CD14-positive monocyte (primary cell): ENCODE measurements around the gene LRBA. TPM values are rescaled to one million over a fixed set of nuclear protein-coding genes. Genes with fewer than 3 reads are reported as not detected.

Experiments
- DNase-seq, 3 donors: peaks; one replicate each; pipeline ENCODE4 v3.0.0-alpha.2; 2011 to 2022
- H2AFZ ChIP-seq: 2 replicates; pipeline ENCODE4 v1.6.0; 2012; ENCODE audit warnings: mild to moderate bottlenecking, low read depth, low read length, inconsistent platforms; ENCODE audit not compliant: insufficient read depth, poor library complexity, severe bottlenecking
- H3K27ac ChIP-seq, 2 donors: 1 replicate in 1 of 2; 2 replicates in 1 of 2; pipeline ENCODE4 v1.5.1; 2012 to 2013; ENCODE audit warnings: low read length in 2 of 2, control low read depth in 1 of 2, inconsistent platforms in 1 of 2, low read depth in 1 of 2, mild to moderate bottlenecking in 1 of 2
- H3K27me3 ChIP-seq, 2 donors: one replicate each; pipeline versions ENCODE4 v1.6.0 to v1.6.1; 2011 to 2013; ENCODE audit warnings: low read length in 2 of 2; ENCODE audit not compliant: control insufficient read depth in 2 of 2, insufficient read depth in 2 of 2
- H3K36me3 ChIP-seq, 2 donors: replicated peaks in 1 of 2; 1 replicate in 1 of 2; 2 replicates in 1 of 2; pipeline versions ENCODE4 v1.5.1 to v1.6.1; 2012 to 2013; ENCODE audit warnings: low read length in 2 of 2, control low read depth in 1 of 2, inconsistent platforms in 1 of 2, mild to moderate bottlenecking in 1 of 2; ENCODE audit not compliant: insufficient read depth in 2 of 2, control insufficient read depth in 1 of 2
- H3K4me1 ChIP-seq, 2 donors: 1 replicate in 1 of 2; 2 replicates in 1 of 2; pipeline versions ENCODE4 v1.5.1 to v1.6.1; 2012 to 2013; ENCODE audit warnings: low read length in 2 of 2, control low read depth in 1 of 2, inconsistent platforms in 1 of 2, mild to moderate bottlenecking in 1 of 2, moderate library complexity in 1 of 2; ENCODE audit not compliant: insufficient read depth in 2 of 2, control insufficient read depth in 1 of 2
- H3K4me2 ChIP-seq: replicated peaks from 2 replicates; pipeline ENCODE3; 2012; ENCODE audit warnings: low read length, moderate library complexity, mild to moderate bottlenecking; ENCODE audit not compliant: poor library complexity, severe bottlenecking; ENCODE audit errors: extremely low read depth
- H3K4me3 ChIP-seq, 3 experiments: fragments of 200-600 bp in 1 of 3; sonication (generic) in 1 of 3; replicated peaks in 1 of 3; 1 replicate in 2 of 3; 2 replicates in 1 of 3; pipeline ENCODE4 v1.5.1; 2011 to 2013; ENCODE audit warnings: low read length in 3 of 3, mild to moderate bottlenecking in 3 of 3, control low read depth in 2 of 3, low read depth in 2 of 3, inconsistent platforms in 1 of 3, moderate library complexity in 1 of 3
- H3K79me2 ChIP-seq: 2 replicates; pipeline ENCODE4 v1.6.0; 2012; ENCODE audit warnings: mild to moderate bottlenecking, control low read depth, inconsistent platforms, low read length, moderate library complexity; ENCODE audit not compliant: insufficient read depth
- H3K9ac ChIP-seq: 2 replicates; pipeline ENCODE4 v1.6.0; 2017; ENCODE audit warnings: low read length, mild to moderate bottlenecking; ENCODE audit not compliant: insufficient read depth, poor library complexity, severe bottlenecking
- H3K9me3 ChIP-seq, 2 donors: replicated peaks in 1 of 2; 1 replicate in 1 of 2; 2 replicates in 1 of 2; pipeline versions ENCODE4 v1.5.1 to v1.6.1; 2012 to 2013; ENCODE audit warnings: low read length in 2 of 2, control low read depth in 1 of 2; ENCODE audit not compliant: control insufficient read depth in 1 of 2, insufficient read depth in 1 of 2
- H4K20me1 ChIP-seq: 2 replicates; pipeline ENCODE4 v1.6.0; 2012; ENCODE audit warnings: mild to moderate bottlenecking, low read length, control low read depth, moderate library complexity; ENCODE audit not compliant: insufficient read depth
- H3K27ac Mint-ChIP-seq, 7 donors: one replicate each; pipeline ENCODE4 v1.8.0; 2020; ENCODE audit warnings: mild to moderate bottlenecking in 7 of 7, mixed read lengths in 7 of 7, moderate library complexity in 6 of 7, inconsistent platforms in 2 of 7
- H3K27me3 Mint-ChIP-seq, 3 donors: one replicate each; pipeline ENCODE4 v1.8.0; 2021 to 2022; ENCODE audit warnings: low read depth in 3 of 3, mild to moderate bottlenecking in 3 of 3, mixed read lengths in 3 of 3, moderate library complexity in 3 of 3, inconsistent platforms in 1 of 3
- H3K36me3 Mint-ChIP-seq, 2 donors: one replicate each; pipeline ENCODE4 v1.8.0; 2020; ENCODE audit warnings: mixed read lengths in 2 of 2, inconsistent platforms in 1 of 2, mild to moderate bottlenecking in 1 of 2
- H3K4me1 Mint-ChIP-seq: one replicate; pipeline ENCODE4 v1.8.0; 2020; ENCODE audit warnings: mild to moderate bottlenecking, mixed read lengths
- H3K4me3 Mint-ChIP-seq, 2 donors: one replicate each; pipeline ENCODE4 v1.8.0; 2020; ENCODE audit warnings: mild to moderate bottlenecking in 2 of 2, mixed read lengths in 2 of 2, moderate library complexity in 1 of 2
- H3K9me3 Mint-ChIP-seq, 7 donors: one replicate each; pipeline ENCODE4 v1.8.0; 2020 to 2022; ENCODE audit warnings: mixed read lengths in 7 of 7, mild to moderate bottlenecking in 6 of 7, moderate library complexity in 6 of 7, inconsistent platforms in 2 of 7
- CTCF ChIP-seq: fragments of 200-600 bp; IDR thresholded peaks from one replicate; pipeline ENCODE4 v1.8.0; 2022; ENCODE audit warnings: antibody characterized with exemption, mild to moderate bottlenecking
- WGBS: methylation state at CpG from one replicate; pipeline ENCODE4 v1.1.5; 2013; ENCODE audit warnings: missing lambda C conversion rate; ENCODE audit not compliant: insufficient coverage; 5-methylcytosine and 5-hydroxymethylcytosine counted together
- intact Hi-C, 2 donors: fragments of 100-400 bp; cut with micrococcal nuclease; formaldehyde crosslinking; loops; one replicate each; pipeline versions ENCODE4 v1.15.0 to v1.15.1; 2023
- polyA plus RNA-seq, 3 donors: library from polyadenylated mRNA; depleted of rRNA in 1 of 3; unstranded in 2 of 3; stranded (reverse) in 1 of 3; fragments of 300-500 nt in 2 of 3; fragments of >200 nt in 1 of 3; fragmentation: Illumina TruSeq in 2 of 3; gene quantifications; 1 replicate in 2 of 3; 2 replicates in 1 of 3; pipeline ENCODE4 v1.2.3, GENCODE V29; 2012 to 2021

Gene LRBA
- polyA plus RNA-seq, 3 donors, result 1.5 to 5.5 (median 4.4) TPM

GRCh38 chr4:150238591-150238990, 776.5 kb downstream of the LRBA start:
- Mint-ChIP-seq H3K9me3 (peaks cover 0 to 2% (median 0%) of the 10 kb centered on the region in 7 donors), H3K36me3 (no peaks in the 10 kb centered on the region), H3K27ac (no peak overlapping the region), H3K4me3 (no peak overlapping the region), H3K4me1 (no peaks in the 10 kb centered on the region), H3K27me3 (no peaks in the 10 kb centered on the region)
- H3K27ac ChIP-seq, result no peak overlapping the region
- H3K4me2 ChIP-seq, result no peak overlapping the region
- no peaks in the 10 kb centered on the region for H3K27me3 ChIP-seq
- H4K20me1 ChIP-seq, result no peaks in the 10 kb centered on the region
- no peak for TF ChIP-seq CTCF
- no peaks in the 10 kb centered on the region for H3K79me2 ChIP-seq
- no peak overlapping the region for H2AFZ ChIP-seq
- no peaks in the 10 kb centered on the region for H3K9me3 ChIP-seq
- H3K36me3 ChIP-seq, result no peaks in the 10 kb centered on the region
- no peak for DNase-seq
- H3K9ac ChIP-seq, result no peak overlapping the region
- H3K4me3 ChIP-seq, result no peak overlapping the region
- H3K4me1 ChIP-seq, result no peaks in the 10 kb centered on the region
- 86% methylated on average over 1 of the region's 1 CpG for WGBS
- intact Hi-C loops, result no loop called here

- Mint-ChIP-seq H3K9me3 (peaks cover 0 to 4% (median 0%) of the 10 kb centered on the region in 7 donors), H3K36me3 (no peaks in the 10 kb centered on the region), H3K27me3 (no peaks in the 10 kb centered on the region), H3K27ac (no peak overlapping the region), H3K4me1 (no peaks in the 10 kb centered on the region), H3K4me3 (no peak overlapping the region)
- no peaks in the 10 kb centered on the region for H3K27me3 ChIP-seq
- no peak overlapping the region for H3K27ac ChIP-seq
- no peak overlapping the region for H3K9ac ChIP-seq
- H3K4me2 ChIP-seq, result no peak overlapping the region
- no peaks in the 10 kb centered on the region for H3K9me3 ChIP-seq
- H3K36me3 ChIP-seq, result no peaks in the 10 kb centered on the region
- no CpG with 5 or more reads among the region's 6 CpGs for WGBS
- no peaks in the 10 kb centered on the region for H3K79me2 ChIP-seq
- H3K4me1 ChIP-seq, result no peaks in the 10 kb centered on the region
- no peak for DNase-seq
- intact Hi-C loops, result no loop called here
- H2AFZ ChIP-seq, result no peak overlapping the region
- TF ChIP-seq CTCF, result no peak
- H3K4me3 ChIP-seq, result no peak overlapping the region
- no peaks in the 10 kb centered on the region for H4K20me1 ChIP-seq
Observed at GRCh38 chr4:150237110-150237872, 777.8 kb downstream of the LRBA start.
